NT2/D1 (cell line): ENCODE measurements around the gene TUBA1C.

Experiments
- SUZ12 ChIP-seq: IDR thresholded peaks from 2 replicates; pipeline ENCODE4 v1.6.1; 2011; ENCODE audit not compliant: insufficient read length, insufficient read depth; ENCODE audit errors: extremely low read depth
- YY1 ChIP-seq: IDR thresholded peaks from 2 replicates; pipeline ENCODE4 v1.6.1; 2011; ENCODE audit not compliant: insufficient read length, insufficient read depth

DNA sequence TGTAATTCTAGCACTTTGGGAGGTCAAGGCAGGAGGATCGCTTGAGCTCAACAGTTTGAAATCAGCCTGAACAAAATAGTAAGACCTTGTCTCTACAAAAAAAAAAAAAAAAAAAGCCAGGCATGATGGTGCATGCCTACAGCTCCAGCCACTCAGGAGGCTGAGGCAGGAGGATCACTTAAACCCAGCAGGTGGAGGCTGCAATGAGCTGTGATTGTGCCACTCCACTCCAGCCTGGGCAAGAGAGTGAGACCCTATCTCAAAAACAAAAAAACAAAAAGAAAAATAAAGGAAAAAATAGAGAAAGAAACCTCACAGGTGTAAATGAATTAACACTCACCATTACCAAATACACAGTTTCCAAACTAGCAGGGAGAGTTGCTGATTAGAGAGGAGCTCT, 41.8 kb upstream of the TUBA1C start:
- no peak for TF ChIP-seq YY1
- TF ChIP-seq SUZ12, result no peak
